HPDE6-E6E7 (cell line): ENCODE data around the gene STAM2.
"Not testable (repeated sequence)": the region's sequence is repeated elsewhere in the genome, so short reads cannot be mapped to it uniquely, and the experiment has no call there.

Experiments
- DNase-seq: peaks from one replicate; pipeline ENCODE4 v3.0.0; 2011; ENCODE audit warnings: missing footprints; ENCODE audit errors: extremely low spot score

STAM2 gene

DNA sequence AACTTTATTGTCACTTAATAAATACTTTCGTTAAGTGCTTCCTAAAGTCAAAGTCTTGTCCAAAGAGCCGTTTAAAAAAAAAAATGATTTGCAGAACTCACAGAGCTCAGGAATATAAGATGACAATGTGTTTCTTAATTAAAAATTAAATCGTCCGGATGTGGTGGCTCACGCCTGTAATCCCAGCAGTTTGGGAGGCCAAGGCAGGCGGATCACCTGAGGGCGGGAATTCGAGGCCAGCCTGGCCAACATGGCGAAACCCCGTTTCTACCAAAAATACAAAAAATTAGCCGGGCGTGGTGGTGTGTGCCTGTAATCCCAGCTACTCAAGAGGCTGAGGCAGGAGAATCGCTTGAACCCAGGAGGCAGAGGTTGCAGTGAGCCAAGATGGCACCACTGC lies 68.4 kb downstream of the STAM2 start:
- DNase-seq: not testable (repeated sequence)

- no peak for DNase-seq
Observed at GRCh38 chr2:152106464-152106863, 69.1 kb downstream of the STAM2 start.

DNA sequence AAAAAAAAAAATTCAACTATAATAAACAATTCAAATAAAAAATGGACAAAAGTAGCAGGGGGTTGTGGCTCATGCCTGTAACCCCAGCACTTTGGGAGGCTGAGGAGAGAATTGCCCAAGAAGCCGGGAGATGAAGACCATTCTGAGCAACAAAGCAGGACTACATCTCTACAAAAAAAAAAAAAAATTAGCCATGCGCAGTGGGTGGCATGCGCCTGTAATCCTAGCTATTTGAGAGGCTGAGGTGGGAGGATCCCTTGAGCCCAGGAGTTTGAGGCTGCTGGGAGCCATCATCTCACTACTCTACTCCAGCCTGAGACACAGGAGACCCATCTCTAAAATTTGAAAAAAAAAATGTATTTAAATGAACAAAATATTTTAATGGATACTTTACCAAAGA lies 72.3 kb downstream of the STAM2 start:
- no peak for DNase-seq

GRCh38 chr2:152100961-152101360 lies 74.6 kb downstream of the STAM2 start:
- no peak for DNase-seq

- no peak for DNase-seq
Observed at GRCh38 chr2:152099367-152100050, 76.1 kb downstream of the STAM2 start.

DNA sequence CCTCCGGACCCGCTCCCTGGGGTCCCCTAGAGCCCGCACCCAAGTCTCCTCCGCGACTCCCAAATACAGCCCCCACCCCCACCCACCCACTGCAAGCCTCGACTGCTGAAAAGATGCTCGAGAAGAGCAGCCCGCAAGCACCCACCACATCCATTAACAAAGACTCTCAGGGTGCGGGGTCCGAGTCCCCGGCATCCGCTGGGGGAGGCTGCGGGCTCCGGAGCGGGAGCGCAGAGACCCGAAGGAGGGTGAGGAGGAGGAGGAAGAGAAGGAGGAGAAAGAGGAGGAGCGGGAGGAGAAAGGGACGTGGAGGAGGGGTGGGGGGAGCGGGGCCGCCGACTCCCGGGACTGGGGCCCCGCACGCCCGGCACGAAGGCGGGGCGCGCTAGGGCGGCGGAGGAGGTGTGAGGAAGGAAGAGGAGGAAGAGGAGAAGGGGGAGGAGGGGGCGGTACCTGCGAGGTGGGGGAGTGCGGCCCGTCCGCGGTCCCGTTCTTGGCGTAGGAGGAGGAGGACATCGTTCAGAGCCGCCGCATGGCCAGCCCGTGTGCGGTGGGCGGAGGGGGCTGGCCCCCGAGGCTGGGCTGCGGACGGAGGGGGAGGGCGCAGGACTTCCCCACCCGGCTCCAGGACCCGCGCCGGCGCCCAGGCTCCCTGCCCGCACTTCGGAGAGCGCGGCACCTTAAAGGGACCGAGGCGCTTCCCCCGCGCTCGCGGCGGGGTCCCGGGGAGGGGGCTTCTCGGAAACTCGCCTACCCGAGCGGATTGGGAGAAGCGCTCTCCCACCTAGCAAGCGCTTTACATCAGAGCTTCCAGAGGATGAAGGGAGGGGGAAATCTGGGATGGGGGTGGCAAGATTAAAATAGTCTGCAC lies 76.8 kb downstream of the STAM2 start, which contains the start of gene CACNB4:
Gene CACNB4 (minus strand): TSS at position 549 of the 871 bp plus-strand sequence.
- no peak for DNase-seq

DNA sequence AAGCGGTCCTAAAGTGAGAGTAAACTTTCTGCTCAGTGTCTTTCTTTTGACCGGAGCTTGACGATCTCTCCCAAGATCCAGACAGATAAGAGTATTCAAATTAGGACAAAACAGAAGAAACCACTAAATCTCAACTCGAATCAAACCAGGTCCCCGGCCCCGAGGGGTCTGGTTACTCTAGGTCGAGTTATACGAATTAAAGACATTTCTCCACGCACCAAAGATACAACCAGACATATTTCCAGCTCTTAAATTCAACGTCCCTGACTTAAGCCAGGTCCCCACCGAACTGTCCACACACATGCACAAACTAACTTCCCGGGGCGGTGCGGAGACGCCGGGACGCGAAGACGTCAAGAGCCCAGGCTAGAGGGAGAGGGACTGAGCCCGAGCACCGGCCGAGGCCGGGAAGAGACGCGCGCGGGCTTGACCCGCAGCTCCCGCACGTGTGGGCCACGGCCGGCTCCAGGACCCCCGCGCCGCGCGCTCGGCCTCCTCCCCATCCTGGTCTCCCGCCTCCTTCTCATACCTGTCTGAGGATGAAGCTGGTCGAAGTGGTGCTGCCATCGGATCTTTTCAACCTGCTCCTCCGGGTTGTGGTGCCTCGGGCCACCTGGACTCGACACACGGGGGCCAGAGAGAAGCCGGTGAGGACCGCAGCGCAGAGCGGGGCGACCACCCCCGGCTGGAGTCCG lies 77.6 kb downstream of the STAM2 start:
- DNase-seq: peak; percentile 20

DNA sequence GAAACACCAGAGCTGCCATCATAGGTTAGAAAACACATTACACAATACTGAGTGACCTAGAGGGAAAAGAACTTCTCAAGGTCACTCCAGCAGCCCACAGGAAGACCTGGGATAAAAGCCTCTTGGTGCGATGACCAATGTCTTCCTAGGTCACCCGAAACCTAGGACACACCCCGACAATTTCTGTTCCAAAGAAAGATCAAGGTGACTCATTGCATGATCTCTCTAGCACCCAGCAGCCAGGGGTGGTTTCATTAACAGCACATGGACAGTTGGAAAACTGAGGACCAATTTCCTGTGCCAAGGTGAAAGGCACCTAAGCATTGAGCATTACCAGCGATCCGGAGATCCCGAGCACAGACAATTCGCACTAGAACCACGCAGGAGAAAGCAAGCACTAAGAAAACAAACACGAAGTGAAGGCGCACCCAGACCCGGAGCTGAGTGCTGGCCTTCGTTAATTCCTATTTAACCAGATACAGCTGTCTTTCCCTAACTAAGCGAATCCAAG lies 78.2 kb downstream of the STAM2 start:
- peak; percentile 31 for DNase-seq

DNA sequence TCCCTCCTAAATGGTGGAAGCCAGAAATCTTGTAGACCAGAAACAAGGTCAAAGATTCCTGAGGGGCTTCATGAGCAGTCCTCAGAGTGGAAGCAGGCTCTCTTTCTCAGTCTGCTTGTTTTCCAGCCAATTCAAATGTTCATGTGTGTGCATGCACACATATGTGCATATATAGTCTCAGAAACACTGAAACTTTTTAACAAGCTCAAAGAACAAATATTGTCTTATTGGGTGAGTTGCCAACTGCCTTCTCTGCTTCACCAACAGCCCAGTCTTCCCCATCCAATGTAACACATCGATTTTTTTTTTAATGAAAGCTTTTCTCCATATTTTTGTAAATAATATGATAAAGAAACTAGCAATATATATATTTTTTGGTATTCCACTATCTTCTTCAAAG lies 80.4 kb downstream of the STAM2 start:
- DNase-seq: no peak

DNA sequence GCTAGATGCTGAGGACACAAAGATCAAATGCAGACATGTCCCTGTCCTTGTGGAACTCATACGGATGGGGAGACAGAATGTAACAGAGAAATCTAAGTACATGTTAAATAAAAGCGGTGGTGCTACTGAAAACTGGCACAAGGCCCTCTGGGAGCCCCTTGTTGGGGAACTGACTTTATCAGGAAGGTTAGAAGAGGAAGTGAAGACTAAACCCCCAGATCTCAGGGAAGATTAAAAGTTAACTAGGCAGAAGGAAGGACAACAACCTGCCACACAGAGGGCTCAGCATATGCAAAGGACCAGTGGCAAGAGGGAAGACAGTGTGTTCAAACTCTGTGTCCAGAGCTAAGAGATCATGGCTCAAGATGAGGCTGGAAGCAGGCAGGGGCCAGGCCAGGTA lies 81.5 kb downstream of the STAM2 start:
- no peak for DNase-seq

- DNase-seq: no peak
Observed at GRCh38 chr2:152093464-152093863, 82.1 kb downstream of the STAM2 start.

DNA sequence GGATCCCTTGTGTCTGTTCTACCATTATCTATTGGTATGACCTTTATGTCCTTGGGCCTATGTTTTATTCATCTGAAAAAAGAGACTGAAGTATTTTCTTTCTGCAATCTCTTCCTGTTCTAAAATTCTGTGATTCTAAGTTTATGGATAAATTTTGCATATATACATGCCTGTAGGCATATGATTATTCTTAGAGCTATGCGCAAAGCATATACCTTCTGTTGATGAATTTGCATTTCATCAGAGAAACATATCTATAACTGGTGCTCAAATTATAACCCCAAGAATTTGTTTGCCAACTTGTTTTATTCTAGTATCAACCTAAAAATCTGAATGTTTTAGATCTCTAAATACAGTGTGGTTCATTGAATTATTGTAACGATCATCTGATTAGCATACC lies 83.5 kb downstream of the STAM2 start:
- DNase-seq: no peak

DNA sequence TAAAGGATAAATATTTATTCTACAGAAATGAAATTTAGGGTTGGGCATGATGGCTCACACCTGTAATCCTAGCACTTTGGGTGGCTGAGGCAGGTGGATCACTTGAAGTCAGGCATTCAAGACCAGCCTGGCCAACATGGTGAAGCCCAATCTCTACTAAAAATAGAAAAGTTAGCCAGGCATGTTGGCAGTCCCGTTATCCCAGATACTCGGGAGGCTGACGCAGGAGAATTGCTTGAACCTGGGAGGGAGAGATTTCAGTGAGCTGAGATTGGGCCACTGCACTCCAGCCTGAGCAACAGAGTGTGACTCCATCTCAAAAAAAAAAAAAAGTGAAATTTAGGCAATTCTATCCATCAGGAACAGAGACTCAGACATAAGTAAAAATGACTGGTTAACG lies 84.8 kb downstream of the STAM2 start:
- DNase-seq: not testable (repeated sequence)

DNA sequence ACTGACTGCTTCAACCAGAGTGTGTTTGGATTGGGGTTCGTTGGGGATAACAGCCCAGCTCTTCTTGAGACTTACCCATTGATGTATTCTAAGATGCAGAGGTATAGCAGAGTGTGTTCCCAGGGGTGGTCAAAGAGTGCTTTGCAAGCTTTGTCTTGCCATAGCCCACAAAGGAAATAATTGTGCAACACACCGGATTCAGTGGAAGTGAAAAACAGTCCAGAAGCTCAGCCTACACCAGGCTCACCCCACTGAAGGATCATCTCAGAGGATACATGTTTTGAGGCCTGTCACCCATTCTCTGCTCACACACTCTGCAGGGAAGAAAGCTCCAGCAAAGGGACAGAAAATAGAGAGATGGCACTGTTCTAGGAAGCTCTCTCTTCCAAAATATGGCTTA lies 86.3 kb downstream of the STAM2 start:
- DNase-seq: no peak

DNA sequence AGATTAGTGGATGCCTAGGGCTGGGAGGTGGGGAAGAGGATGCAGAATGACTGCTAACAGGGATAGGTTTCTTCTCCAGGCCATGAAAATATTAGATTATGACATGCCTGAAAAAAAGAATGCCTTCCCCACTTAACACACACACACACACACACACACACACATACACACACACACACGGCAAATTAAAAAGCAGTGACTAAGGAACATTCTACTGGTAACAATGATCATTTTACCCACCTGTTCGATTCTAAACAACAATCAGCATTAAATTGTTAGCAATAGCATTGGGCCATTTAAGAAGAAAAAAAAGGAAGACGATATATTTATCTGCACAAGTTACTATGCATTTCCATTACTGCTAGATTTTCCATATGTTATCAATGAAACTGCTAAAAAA lies 87.6 kb downstream of the STAM2 start:
- DNase-seq: no peak

DNA sequence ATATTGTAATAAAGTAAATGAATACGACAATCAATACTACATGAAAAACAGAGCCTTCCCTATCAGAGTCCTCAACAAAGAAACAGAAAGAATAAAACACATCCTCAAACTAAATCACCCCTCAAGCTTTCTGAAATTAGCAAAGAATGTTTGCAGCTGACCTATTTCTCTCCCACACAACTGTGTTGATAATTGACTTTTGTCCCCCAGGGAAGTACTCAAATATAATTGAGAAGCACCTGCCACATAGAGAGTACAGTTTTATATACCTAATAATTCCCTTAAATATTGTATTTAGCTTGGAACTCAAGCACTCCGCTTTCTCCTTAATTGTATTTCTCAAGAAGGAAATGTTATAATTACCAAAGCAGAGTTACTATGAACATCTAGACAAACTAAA lies 89.3 kb downstream of the STAM2 start:
- no peak for DNase-seq

- no peak for DNase-seq
Observed at GRCh38 chr2:152084076-152084475, 91.5 kb downstream of the STAM2 start.

DNA sequence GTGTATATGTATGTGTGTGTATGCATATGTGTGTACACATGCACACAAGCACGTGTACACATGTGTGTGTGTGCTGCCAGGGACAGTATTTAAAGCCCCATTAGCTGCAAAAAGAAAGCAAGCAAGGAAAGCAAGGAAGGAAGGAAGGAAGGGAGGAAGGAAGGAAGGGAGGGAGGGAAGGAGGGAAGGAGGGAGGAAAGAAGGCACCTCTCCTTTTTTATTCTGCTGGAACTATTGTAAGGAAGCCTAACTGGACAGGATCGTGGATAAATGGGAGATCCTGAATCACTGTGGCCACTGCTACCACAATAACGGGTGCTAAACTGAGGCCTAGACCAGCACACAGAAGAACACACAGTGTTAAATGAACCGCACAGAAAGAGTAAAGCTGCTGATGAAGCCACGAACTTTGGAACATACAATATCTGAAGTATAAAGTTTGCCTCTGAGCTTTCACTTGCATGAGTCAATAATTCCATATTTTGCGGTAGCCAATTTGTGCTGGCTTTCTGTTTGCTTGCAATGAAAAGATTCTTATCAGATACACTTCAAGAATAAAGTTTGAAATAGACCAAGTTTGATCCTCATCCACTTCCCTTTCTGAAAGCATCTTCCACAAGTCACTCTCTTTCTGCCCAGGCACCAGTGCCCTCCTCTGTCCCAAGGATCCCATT lies 92.2 kb downstream of the STAM2 start:
- DNase-seq: no peak

DNA sequence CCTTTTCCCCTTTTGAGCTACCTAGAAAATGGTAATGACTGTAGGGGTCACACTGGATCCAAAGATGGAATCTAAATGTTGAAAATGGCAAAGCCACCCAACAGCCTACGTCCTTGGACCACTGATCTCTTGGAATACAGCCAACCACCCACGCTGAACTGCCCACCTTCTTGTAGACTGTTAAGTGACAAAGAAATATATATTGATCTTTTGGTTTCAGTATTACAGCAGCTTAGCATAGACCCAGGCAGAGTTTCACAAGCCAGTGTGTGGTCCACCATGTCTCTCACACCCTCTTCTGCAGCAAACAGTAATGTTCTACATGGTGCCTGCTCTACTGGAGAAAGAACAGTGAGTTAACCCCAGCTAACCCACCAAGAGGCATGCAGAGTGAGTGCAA lies 96.9 kb downstream of the STAM2 start:
- no peak for DNase-seq

GRCh38 chr2:152078023-152078422 lies 97.5 kb downstream of the STAM2 start:
- DNase-seq: no peak

GRCh38 chr2:152075461-152076050 lies 100.0 kb downstream of the STAM2 start:
- DNase-seq: no peak
